GM18498 (cell line): Measurements from ENCODE around the gene TMEM178B.
A peak's percentile ranks its signal among the peaks of the same experiment; 100 is the strongest.
"Not testable (repeated sequence)": the region's sequence is repeated elsewhere in the genome, so short reads cannot be mapped to it uniquely, and the experiment has no call there.

Experiments
- ATAC-seq: cut with Tn5 transposase; IDR thresholded peaks from one replicate; pipeline ENCODE4 v1.9.1; 2021; ENCODE audit warnings: mild to moderate bottlenecking, moderate library complexity; ENCODE audit not compliant: unreplicated experiment

The TMEM178B gene

GRCh38 chr7:141073173-141073640, 657 bp upstream of the TMEM178B start:
- peak; percentile 36 for ATAC-seq

GRCh38 chr7:141074162-141074991, 513 bp downstream of the TMEM178B start:
- peak; percentile 45 for ATAC-seq

- no peak for ATAC-seq
These were observed 1.1 kb downstream of the TMEM178B start for GRCh38 chr7:141074997-141075396.

GRCh38 chr7:141076377-141076776, 2.5 kb downstream of the TMEM178B start:
- no peak for ATAC-seq

GRCh38 chr7:141079219-141079618, 5.4 kb downstream of the TMEM178B start:
- no peak for ATAC-seq

GRCh38 chr7:141089490-141089889, 15.6 kb downstream of the TMEM178B start:
- ATAC-seq, result not testable (repeated sequence)

GRCh38 chr7:141094336-141095070, 20.6 kb downstream of the TMEM178B start:
- ATAC-seq, result no peak

- ATAC-seq, result no peak
These were observed 23.6 kb downstream of the TMEM178B start for GRCh38 chr7:141097430-141097829.

- no peak for ATAC-seq
These were observed 28.6 kb downstream of the TMEM178B start for GRCh38 chr7:141102436-141102835.

GRCh38 chr7:141103847-141104429, 30.1 kb downstream of the TMEM178B start:
- no peak for ATAC-seq

GRCh38 chr7:141113131-141113530, 39.3 kb downstream of the TMEM178B start:
- ATAC-seq, result no peak

GRCh38 chr7:141114029-141114664, 40.3 kb downstream of the TMEM178B start:
- no peak for ATAC-seq

GRCh38 chr7:141115965-141116364, 42.1 kb downstream of the TMEM178B start:
- no peak for ATAC-seq

GRCh38 chr7:141116661-141117060, 42.8 kb downstream of the TMEM178B start:
- not testable (repeated sequence) for ATAC-seq

- no peak for ATAC-seq
These were observed 44.9 kb downstream of the TMEM178B start for GRCh38 chr7:141118767-141119166.

- no peak for ATAC-seq
These were observed 45.3 kb downstream of the TMEM178B start for GRCh38 chr7:141119187-141119586.

- ATAC-seq, result no peak
These were observed 48.9 kb downstream of the TMEM178B start for GRCh38 chr7:141122736-141123135.

- no peak for ATAC-seq
These were observed 49.7 kb downstream of the TMEM178B start for GRCh38 chr7:141123522-141123921.

- ATAC-seq, result no peak
These were observed 52.2 kb downstream of the TMEM178B start for GRCh38 chr7:141126107-141126506.

GRCh38 chr7:141128506-141128905, 54.6 kb downstream of the TMEM178B start:
- no peak for ATAC-seq

GRCh38 chr7:141128931-141129330, 55.1 kb downstream of the TMEM178B start:
- ATAC-seq, result no peak
